Stimulated activated CD8-positive, alpha-beta memory T cell treated with anti-CD3 and anti-CD28 coated beads, Interleukin-2, amount 100 ng/mL, for 48 hours (primary cell): Measurements from ENCODE around the gene GUCY2F.

Source experiments
- DNase-seq, 2 donors: peaks; one replicate each; pipeline ENCODE4 v3.0.0-alpha.2; 2020; ENCODE audit warnings: low read depth in 2 of 2

Gene GUCY2F

DNA sequence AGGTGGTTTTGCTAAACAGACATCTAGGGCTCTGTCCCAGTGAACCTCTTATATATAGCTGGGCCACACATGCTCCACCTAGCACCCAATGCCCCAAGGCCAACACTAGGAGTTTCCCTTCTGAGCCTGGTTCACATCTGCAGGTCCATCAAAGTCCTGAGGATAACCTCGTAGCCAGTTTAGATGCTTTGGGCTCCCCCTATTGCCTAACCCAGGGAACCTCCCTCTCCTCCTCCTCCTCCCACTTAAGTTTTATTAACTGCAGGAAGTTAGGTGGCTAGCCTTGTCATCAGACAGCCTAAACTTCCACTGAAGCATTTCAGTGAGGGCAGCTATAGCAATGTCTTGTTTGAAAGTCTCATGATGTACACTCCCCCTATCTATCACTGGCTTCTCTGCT lies 88.0 kb downstream of the GUCY2F start:
- DNase-seq: no peak

- DNase-seq: no peak
Measured at GRCh38 chrX:109392895-109393294, 89.0 kb downstream of the GUCY2F start.

DNA sequence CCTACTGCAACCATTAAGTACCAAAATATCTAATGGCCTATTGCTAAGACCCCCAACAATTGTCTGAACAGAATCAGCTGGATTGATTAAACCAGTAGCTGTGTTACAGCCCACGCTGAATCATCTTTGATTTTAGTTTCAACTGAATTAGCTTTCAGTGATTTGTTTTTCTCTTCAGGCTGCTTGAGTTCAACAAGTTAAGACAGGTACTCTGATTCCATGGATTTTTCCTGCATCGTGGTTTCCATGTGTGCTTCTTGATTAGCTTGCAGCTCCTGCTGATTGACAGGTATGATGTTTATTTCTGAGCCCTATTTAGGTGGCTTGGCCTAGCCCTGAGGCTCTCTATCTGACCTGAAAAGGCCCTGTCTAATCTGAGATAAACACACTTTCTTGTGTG lies 91.3 kb downstream of the GUCY2F start:
- no peak for DNase-seq

DNA sequence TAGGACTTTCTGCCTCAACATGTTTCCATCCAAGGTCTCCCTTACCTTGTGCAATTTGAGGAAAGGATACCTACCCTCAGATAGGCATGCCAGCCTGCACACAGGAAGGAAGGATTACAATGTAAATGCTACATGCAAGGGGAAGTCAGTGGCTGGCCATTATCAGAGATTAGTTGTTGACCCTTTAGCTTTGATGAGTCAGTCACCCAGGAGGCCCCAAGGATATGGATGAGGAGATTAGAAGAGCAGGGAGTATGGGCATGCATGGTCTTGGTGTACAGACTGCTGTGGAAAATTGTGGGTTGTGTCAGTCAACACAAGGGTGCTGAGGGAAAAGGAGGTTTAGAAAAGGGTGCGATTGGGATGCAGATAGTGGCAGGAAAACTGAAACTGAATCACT lies 92.0 kb downstream of the GUCY2F start:
- no peak for DNase-seq

GRCh38 chrX:109384699-109385098 lies 97.2 kb downstream of the GUCY2F start:
- no peak for DNase-seq

- DNase-seq: no peak
Measured at GRCh38 chrX:109382332-109382731, 99.6 kb downstream of the GUCY2F start.

GRCh38 chrX:109378281-109378680 lies 103.6 kb downstream of the GUCY2F start:
- DNase-seq: no peak

DNA sequence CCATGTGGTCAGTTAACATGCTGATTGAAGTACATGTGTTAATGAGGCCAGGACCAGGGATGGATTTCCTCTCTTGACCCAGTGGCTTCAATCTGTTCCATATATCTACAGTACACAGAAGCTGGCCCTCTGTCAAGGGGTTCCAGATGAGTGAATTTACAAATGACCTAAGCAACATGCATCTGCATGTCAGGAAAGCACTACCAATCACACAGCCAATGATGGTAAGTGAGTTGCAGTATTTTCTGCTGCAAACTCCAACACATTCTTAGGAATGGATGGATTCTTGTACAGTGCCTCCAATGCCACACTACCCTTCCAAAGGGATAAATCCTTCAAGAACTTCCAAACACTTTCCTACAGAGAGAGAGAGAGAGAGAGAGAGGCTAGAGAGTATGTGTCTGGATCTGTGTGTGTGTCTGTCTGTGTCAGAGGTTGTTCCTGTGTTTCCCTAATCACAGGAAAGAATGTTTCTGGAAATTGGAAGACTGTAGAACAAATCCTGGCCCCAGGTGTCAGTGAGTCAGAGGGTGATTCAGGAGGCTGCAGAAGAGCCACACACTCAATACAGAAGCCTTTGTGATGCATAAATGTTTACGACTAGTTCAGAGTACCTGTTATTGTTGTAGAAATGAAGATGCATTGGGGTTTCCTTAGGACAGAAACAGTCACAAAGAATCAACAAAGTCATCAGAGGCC lies 107.5 kb downstream of the GUCY2F start:
- DNase-seq: no peak

DNA sequence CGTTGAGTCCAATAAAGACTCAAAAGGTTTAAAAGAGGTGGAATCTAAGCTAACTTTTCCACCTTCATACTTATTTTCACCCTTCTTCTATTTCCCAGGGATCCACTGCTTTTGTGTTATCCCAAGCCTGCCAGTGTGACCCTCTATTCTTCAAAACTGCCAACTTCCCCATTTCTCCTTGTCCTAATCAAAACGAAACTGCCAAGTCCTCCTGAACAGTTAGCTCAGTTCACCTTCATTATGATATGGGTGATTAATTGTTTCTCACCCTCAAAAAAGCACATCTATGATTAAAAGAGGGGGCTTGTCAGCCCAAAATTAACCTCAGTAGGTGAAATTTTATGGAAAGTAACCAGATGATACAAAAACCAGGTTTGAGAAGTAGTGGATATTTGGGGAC lies 108.4 kb downstream of the GUCY2F start:
- DNase-seq: no peak

- DNase-seq: no peak
Measured at GRCh38 chrX:109372716-109373115, 109.2 kb downstream of the GUCY2F start.

GRCh38 chrX:109372291-109372690 lies 109.6 kb downstream of the GUCY2F start:
- DNase-seq: no peak

- DNase-seq: no peak
Measured at GRCh38 chrX:109362101-109362500, 119.8 kb downstream of the GUCY2F start.

DNA sequence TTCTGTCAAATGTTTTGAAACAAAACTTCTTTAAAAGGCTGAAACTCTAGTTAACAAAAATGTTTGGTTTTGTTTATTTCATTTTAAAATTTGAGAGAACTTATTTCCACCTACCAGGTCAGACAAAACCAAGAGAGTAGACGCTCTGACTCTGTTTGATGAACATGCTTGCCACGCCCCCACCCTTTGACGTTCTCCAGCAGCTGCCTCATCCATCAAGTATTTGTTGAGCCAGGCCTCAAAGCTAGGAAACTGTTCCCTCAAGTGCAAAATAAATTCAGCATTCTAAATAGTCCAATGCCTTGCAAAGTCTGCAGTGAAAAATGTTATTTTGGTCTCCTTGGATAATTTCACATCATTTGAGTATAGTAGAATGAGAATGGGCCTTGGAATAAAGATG lies 121.6 kb downstream of the GUCY2F start:
- no peak for DNase-seq

GRCh38 chrX:109357706-109358105 lies 124.2 kb downstream of the GUCY2F start:
- no peak for DNase-seq

GRCh38 chrX:109356684-109357083 lies 125.2 kb downstream of the GUCY2F start:
- DNase-seq: no peak

GRCh38 chrX:109352066-109352588 lies 129.8 kb downstream of the GUCY2F start:
- DNase-seq: no peak

- no peak for DNase-seq
Measured at GRCh38 chrX:109351557-109351956, 130.3 kb downstream of the GUCY2F start.

- no peak for DNase-seq
Measured at GRCh38 chrX:109350551-109350950, 131.3 kb downstream of the GUCY2F start.

DNA sequence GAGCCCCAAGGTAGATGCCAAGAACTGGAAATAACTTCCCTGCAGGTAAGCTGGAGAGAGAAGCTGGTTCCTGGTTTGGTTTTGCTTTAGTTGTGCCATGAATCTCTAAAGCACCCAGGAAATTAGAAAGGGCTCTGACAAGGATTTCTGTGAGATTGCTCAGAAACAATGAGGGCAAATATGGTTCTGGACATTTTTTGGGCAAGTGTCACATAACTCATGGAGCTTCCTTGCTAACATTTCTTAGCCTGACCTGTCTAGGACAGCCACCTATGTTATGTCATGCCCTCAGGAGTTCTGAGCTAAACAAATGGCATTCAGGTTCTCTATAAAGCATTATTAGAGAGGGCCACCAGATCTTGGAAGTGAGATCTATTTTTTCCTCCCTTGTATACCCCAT lies 131.8 kb downstream of the GUCY2F start:
- DNase-seq: no peak

DNA sequence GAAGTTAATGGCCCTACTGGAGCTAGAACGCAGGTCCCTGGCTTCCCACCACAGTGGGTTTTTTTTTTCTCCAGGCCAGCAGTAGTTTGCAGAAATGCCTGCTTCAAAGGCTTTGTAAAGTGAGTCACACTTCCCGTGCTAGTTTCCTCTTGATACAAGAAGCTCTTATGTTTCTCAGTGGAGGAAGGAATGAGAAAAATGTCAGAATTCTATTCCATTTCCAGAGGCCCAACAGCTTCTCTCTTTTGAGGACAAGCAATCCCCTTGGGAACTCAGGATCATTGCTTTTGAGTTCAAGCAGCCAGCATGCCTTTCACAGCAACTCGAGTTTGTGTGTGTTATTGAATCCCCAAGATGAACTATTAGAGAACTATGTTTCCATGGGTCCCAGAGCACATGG lies 134.3 kb downstream of the GUCY2F start:
- no peak for DNase-seq

DNA sequence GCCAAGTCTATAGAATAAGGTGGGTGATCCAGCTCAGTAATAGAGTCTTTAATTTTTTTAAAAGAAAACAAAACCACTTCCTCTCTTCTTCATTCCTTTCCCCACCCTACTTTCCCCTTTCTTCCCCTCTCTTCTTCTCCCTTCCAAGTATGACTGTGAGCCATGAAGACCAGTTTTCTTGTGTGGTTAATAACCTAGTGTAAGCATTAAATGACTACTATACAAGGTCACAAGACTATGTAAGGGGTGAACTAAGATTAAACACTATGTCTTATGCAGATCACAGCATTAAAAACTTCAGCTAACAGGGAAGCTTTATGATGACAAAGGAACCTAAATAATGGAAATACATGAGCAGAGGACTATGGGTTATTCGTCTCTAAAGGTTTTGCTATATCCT lies 135.4 kb downstream of the GUCY2F start:
- DNase-seq: no peak

DNA sequence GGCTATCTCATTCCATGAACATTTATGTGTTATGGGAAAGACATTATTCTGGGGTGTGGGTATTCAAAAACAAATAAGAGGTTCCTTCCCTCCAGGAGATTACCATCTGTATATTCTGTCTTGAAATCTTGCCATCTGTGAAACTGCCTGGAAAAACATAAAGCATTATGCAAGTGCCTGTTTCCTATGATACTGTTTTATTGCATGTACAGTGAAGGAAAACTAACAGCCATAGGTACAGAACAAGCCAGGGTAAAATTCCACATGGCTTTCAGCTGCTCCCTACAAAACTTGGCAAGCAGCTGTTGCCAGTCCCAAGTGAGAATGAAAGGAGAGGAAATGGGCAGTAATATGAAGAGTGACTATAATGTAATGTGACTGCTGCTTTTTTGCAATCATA lies 136.0 kb downstream of the GUCY2F start:
- no peak for DNase-seq

GRCh38 chrX:109344678-109345077 lies 137.2 kb downstream of the GUCY2F start:
- DNase-seq: no peak

DNA sequence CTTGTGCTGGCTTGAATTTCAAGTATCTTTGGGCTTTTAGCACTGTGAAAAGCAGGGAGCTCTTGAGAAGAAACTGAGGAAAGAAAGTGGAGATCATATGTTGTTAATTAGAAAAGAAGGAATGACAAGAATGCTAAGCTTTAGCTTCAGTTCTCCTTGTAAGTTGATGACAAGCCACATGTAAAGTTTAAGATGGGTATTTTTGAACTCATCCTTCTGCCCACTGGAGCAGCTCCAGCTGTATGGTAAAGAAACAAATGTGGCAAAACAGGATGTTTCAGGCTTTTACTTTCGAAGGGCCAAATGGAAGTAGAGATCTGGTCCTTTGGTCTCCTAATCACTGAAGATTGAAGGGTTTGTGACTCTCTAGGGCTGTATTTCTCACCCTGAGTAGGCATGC lies 137.8 kb downstream of the GUCY2F start:
- no peak for DNase-seq
